ENCODE measurements around the gene ARL3. TPM values are rescaled to one million over a fixed set of nuclear protein-coding genes. Genes with fewer than 3 reads are reported as not detected.
A peak's percentile ranks its signal among the peaks of the same experiment; 100 is the strongest.

The ARL3 gene
- total and polyA plus RNA-seq, 7 donors, result 4.6 to 12.0 (median 8.3) TPM

- peaks cover 0 to 79% (median 64%) of the 10 kb centered on the region in 4 donors for H3K4me1 ChIP-seq
- intact Hi-C loops (cut with DNase I), result no loop called here
- peak overlapping the region; percentile 36 to 100 (median 95) for H3K27ac ChIP-seq
- H3K27me3 ChIP-seq, result no peaks in the 10 kb centered on the region
- no peaks in the 10 kb centered on the region for H3K9me3 ChIP-seq
- 80 to 83% methylated on average over 11 of the region's 11 CpGs for WGBS, 2 donors
- H3K4me3 ChIP-seq, result no peak overlapping the region
- peaks cover 21 to 43% (median 28%) of the 10 kb centered on the region in 4 donors for H3K36me3 ChIP-seq
- no peak for DNase-seq
- TF ChIP-seq EP300 (IDR thresholded peaks at IDR 0.05) (no peak), CTCF (IDR thresholded peaks at IDR 0.05) (no peak), POLR2AphosphoS5 (IDR thresholded peaks at IDR 0.05) (no peak), POLR2A (IDR thresholded peaks at IDR 0.05) (no peak)
Observed at GRCh38 chr10:102651455-102652169, 62.6 kb downstream of the ARL3 start.

GRCh38 chr10:102650655-102651454, 63.3 kb downstream of the ARL3 start:
- TF ChIP-seq POLR2AphosphoS5 (IDR thresholded peaks at IDR 0.05), result no peak
- no peak for TF ChIP-seq CTCF (IDR thresholded peaks at IDR 0.05)
- no peak for TF ChIP-seq EP300 (IDR thresholded peaks at IDR 0.05)
- no peak for TF ChIP-seq POLR2A (IDR thresholded peaks at IDR 0.05)
- DNase-seq, result no peak
- H3K9me3 ChIP-seq, result no peaks in the 10 kb centered on the region
- peaks cover 0 to 86% (median 71%) of the 10 kb centered on the region in 4 donors for H3K4me1 ChIP-seq
- H3K27me3 ChIP-seq, result no peaks in the 10 kb centered on the region
- peak overlapping the region; percentile 67 to 100 (median 95) for H3K27ac ChIP-seq
- WGBS, 2 donors, result 62% methylated on average over 11 of the region's 11 CpGs
- intact Hi-C loops (cut with DNase I), result no loop called here
- H3K4me3 ChIP-seq, result no peak overlapping the region
- peaks cover 13 to 35% (median 21%) of the 10 kb centered on the region in 4 donors for H3K36me3 ChIP-seq

GRCh38 chr10:102649797-102650654, 64.2 kb downstream of the ARL3 start:
- no peaks in the 10 kb centered on the region for H3K27me3 ChIP-seq
- H3K36me3 ChIP-seq, result peaks cover 5 to 27% (median 12%) of the 10 kb centered on the region in 4 donors
- H3K27ac ChIP-seq, result peak overlapping the region; percentile 67 to 100 (median 95)
- no peak for DNase-seq
- TF ChIP-seq CTCF (IDR thresholded peaks at IDR 0.05), result no peak
- no peak for TF ChIP-seq POLR2AphosphoS5 (IDR thresholded peaks at IDR 0.05)
- no peak for TF ChIP-seq EP300 (IDR thresholded peaks at IDR 0.05)
- TF ChIP-seq POLR2A (IDR thresholded peaks at IDR 0.05), result no peak
- H3K4me1 ChIP-seq, result peaks cover 0 to 84% (median 71%) of the 10 kb centered on the region in 4 donors
- no peaks in the 10 kb centered on the region for H3K9me3 ChIP-seq
- H3K4me3 ChIP-seq, result peak overlapping the region; percentile 4 to 97 (median 52)
- intact Hi-C loops (cut with DNase I), result loop anchor here (10.0 kb wide), 1 partner anchor 255 kb away; the partner anchor contains the start of gene NFKB2
- 69 to 72% methylated on average over 12 of the region's 12 CpGs for WGBS, 2 donors

Measured in sigmoid colon (tissue), 7 donors.